WTC11 (cell line): ENCODE measurements around the gene PTPRT. TPM values are rescaled to one million over a fixed set of nuclear protein-coding genes. Genes with fewer than 3 reads are reported as not detected.

Source experiments
- ATAC-seq: fragments of 200-7000 bp; cut with Tn5 transposase; 2 replicates; pipeline ENCODE4 v1.10.0; 2021; ENCODE audit warnings: mild to moderate bottlenecking, moderate library complexity
- CTCF ChIA-PET: fragments of 300-600 bp; sonication (Branson Sonifier 250); formaldehyde crosslinking; loops from one replicate; lab custom pipeline; 2021; ENCODE audit warnings: antibody characterized with exemption; lab: Charles Lee
- POLR2A ChIA-PET: fragments of 350-600 bp; sonication (Branson Sonifier 250); formaldehyde crosslinking; loops from one replicate; lab custom pipeline; 2021; ENCODE audit warnings: antibody characterized with exemption; lab: Charles Lee
- DNase-seq: peaks from one replicate; pipeline ENCODE4 v3.0.0; 2021; ENCODE audit warnings: low spot score
- H3K27ac Mint-ChIP-seq: 2 replicates; pipeline ENCODE4 v1.8.0; 2021; ENCODE audit warnings: mixed read lengths
- H3K27me3 Mint-ChIP-seq: 2 replicates; pipeline ENCODE4 v1.8.0; 2021; ENCODE audit warnings: low read depth, mild to moderate bottlenecking, moderate library complexity, mixed read lengths
- H3K36me3 Mint-ChIP-seq: 2 replicates; pipeline ENCODE4 v1.8.0; 2021; ENCODE audit warnings: mixed read lengths
- H3K4me1 Mint-ChIP-seq: 2 replicates; pipeline ENCODE4 v1.8.0; 2022; ENCODE audit warnings: mixed read lengths
- H3K4me3 Mint-ChIP-seq: 2 replicates; pipeline ENCODE4 v1.8.0; 2021; ENCODE audit warnings: mild to moderate bottlenecking, moderate library complexity, mixed read lengths
- H3K9me3 Mint-ChIP-seq: 2 replicates; pipeline ENCODE4 v1.8.0; 2021; ENCODE audit warnings: mixed read lengths
- CBFB ChIP-seq: sonication (generic); formaldehyde crosslinking; IDR thresholded peaks from 2 replicates; pipeline ENCODE4 v1.8.1; 2022; ENCODE audit warnings: mild to moderate bottlenecking, low read depth, missing genetic modification reagents
- ETV6 ChIP-seq: sonication (generic); formaldehyde crosslinking; IDR thresholded peaks from 2 replicates; pipeline ENCODE4 v1.8.1; 2022; ENCODE audit warnings: mild to moderate bottlenecking, missing genetic modification reagents
- FOXJ3 ChIP-seq: sonication (generic); formaldehyde crosslinking; IDR thresholded peaks from 2 replicates; pipeline ENCODE4 v1.9.0; 2021; ENCODE audit warnings: missing genetic modification reagents, mild to moderate bottlenecking, borderline replicate concordance
- FOXP1 ChIP-seq: sonication (generic); formaldehyde crosslinking; IDR thresholded peaks from 2 replicates; pipeline ENCODE4 v1.8.0; 2022; ENCODE audit warnings: missing genetic modification reagents, mild to moderate bottlenecking, moderate library complexity, borderline replicate concordance
- HMGA2 ChIP-seq: fragments of 250-450 bp; sonication (Bioruptor Pico); IDR thresholded peaks from 2 replicates; pipeline ENCODE4 v1.4.0; 2021; ENCODE audit warnings: mild to moderate bottlenecking, moderate library complexity
- IRF2 ChIP-seq: sonication (generic); formaldehyde crosslinking; IDR thresholded peaks from 2 replicates; pipeline ENCODE4 v1.8.0; 2022; ENCODE audit warnings: low read depth, missing genetic modification reagents, borderline replicate concordance
- KAT7 ChIP-seq: sonication (generic); formaldehyde crosslinking; IDR thresholded peaks from 2 replicates; pipeline ENCODE4 v1.8.1; 2023; ENCODE audit warnings: missing genetic modification reagents, mild to moderate bottlenecking, borderline replicate concordance
- MYBL2 ChIP-seq: sonication (generic); formaldehyde crosslinking; IDR thresholded peaks from 2 replicates; pipeline ENCODE4 v1.8.1; 2023; ENCODE audit warnings: mild to moderate bottlenecking, moderate library complexity, missing genetic modification reagents
- NFATC4 ChIP-seq: fragments of 250-450 bp; sonication (Bioruptor Pico); IDR thresholded peaks from 2 replicates; pipeline ENCODE4 v1.9.0; 2021; ENCODE audit warnings: mild to moderate bottlenecking
- NFE2L1 ChIP-seq: sonication (generic); formaldehyde crosslinking; IDR thresholded peaks from 2 replicates; pipeline ENCODE4 v1.8.1; 2023; ENCODE audit warnings: missing genetic modification reagents
- NR3C1 ChIP-seq: sonication (generic); formaldehyde crosslinking; conservative IDR thresholded peaks from 2 replicates; pipeline ENCODE4 v1.8.1; 2023; ENCODE audit warnings: low read depth, mild to moderate bottlenecking, missing genetic modification reagents
- TCF7 ChIP-seq: sonication (generic); formaldehyde crosslinking; IDR thresholded peaks from 2 replicates; pipeline ENCODE4 v1.8.0; 2022; ENCODE audit warnings: mild to moderate bottlenecking, low read depth, missing genetic modification reagents, moderate library complexity
- ZBTB21 ChIP-seq: sonication (generic); formaldehyde crosslinking; IDR thresholded peaks from 2 replicates; pipeline ENCODE4 v1.8.1; 2023; ENCODE audit warnings: mild to moderate bottlenecking, missing genetic modification reagents, borderline replicate concordance
- ZNF121 ChIP-seq: sonication (generic); formaldehyde crosslinking; IDR thresholded peaks from 2 replicates; pipeline ENCODE4 v1.8.0; 2023; ENCODE audit warnings: missing genetic modification reagents
- ZNF396 ChIP-seq: fragments of 250-450 bp; sonication (Bioruptor Pico); IDR thresholded peaks from 2 replicates; pipeline ENCODE4 v1.8.0; 2021; ENCODE audit warnings: mild to moderate bottlenecking, moderate library complexity, borderline replicate concordance
- ZNF416 ChIP-seq: fragments of 250-450 bp; sonication (Bioruptor Pico); IDR thresholded peaks from 2 replicates; pipeline ENCODE4 v1.9.0; 2021; ENCODE audit warnings: mild to moderate bottlenecking, inconsistent platforms
- ZNF423 ChIP-seq: fragments of 250-450 bp; sonication (Bioruptor Pico); IDR thresholded peaks from 2 replicates; pipeline ENCODE4 v2.1.2; 2022; ENCODE audit warnings: mild to moderate bottlenecking, moderate library complexity
- total RNA-seq: library from RNA; stranded (reverse); gene quantifications from 3 replicates; pipeline ENCODE4 v1.2.3, GENCODE V29; 2021
- TF ChIP-seq, protein P1 (sequence below): fragments of 250-450 bp; sonication (Bioruptor Pico); IDR thresholded peaks from 2 replicates; pipeline ENCODE4 v2.1.2; 2022; ENCODE audit warnings: mild to moderate bottlenecking, moderate library complexity
- TF ChIP-seq, protein P2 (sequence below): sonication (generic); formaldehyde crosslinking; IDR thresholded peaks from 2 replicates; pipeline ENCODE4 v1.8.1; 2022; ENCODE audit warnings: low read depth, mild to moderate bottlenecking, moderate library complexity, missing genetic modification reagents, borderline replicate concordance
- TF ChIP-seq, protein P3 (sequence below): sonication (generic); formaldehyde crosslinking; IDR thresholded peaks from 2 replicates; pipeline ENCODE4 v1.8.0; 2022; ENCODE audit warnings: mild to moderate bottlenecking, missing genetic modification reagents
- TF ChIP-seq, protein P4 (sequence below): sonication (generic); formaldehyde crosslinking; IDR thresholded peaks from 2 replicates; pipeline ENCODE4 v1.8.1; 2023; ENCODE audit warnings: mild to moderate bottlenecking, missing genetic modification reagents, moderate library complexity
- TF ChIP-seq, protein P5 (sequence below): fragments of 250-450 bp; sonication (Bioruptor Pico); IDR thresholded peaks from 2 replicates; pipeline ENCODE4 v1.9.0; 2021; ENCODE audit warnings: mild to moderate bottlenecking, borderline replicate concordance
- TF ChIP-seq, protein P6 (sequence below): sonication (generic); formaldehyde crosslinking; IDR thresholded peaks from 2 replicates; pipeline ENCODE4 v1.8.0; 2022; ENCODE audit warnings: mild to moderate bottlenecking, missing genetic modification reagents

PTPRT gene
- total RNA-seq, 1 experiment from 2014 or later: 1.1 TPM

DNA sequence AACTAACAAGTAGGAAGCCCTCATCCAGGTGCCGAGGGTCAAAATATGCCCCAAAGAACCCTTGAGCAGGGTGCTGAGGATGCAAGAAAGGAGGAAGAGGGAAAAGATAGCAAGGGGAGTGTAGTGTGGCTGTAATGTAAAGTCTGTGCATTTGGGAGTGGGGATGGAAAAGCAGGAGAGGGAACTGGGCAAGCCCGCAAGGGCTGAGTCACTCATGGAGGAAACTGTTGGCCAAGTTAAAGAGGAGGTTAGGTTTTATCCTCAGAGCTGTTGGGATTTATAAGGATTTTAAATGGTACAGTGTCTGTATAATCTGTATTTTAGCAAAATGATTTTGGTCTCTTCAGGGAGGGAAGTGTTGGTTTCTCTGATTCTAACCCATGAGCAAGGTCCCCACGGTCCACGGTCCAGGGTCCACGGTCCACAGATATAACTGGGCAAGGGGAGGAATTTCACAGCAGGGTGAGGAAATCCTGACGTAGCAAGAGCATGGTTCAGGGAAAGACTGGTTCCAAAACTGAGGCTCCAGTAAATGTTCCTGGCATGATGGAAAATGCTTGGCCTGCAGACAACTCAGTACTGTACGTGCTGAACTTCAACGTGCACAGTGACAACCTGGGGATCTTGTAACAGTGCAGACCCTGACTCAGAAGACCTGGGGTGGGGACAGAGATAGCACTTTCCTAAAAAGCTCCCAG is 759.8 kb downstream of the PTPRT start:
- H3K4me3 Mint-ChIP-seq: no peak overlapping the region
- ChIA-PET POLR2A (no interaction called here), CTCF (no interaction called here)
- no peaks in the 10 kb centered on the region; the same call in 1 of the 2 replicates for H3K27me3 Mint-ChIP-seq
- no peak for TF ChIP-seq NR3C1 (CRISPR knock-in tag)
- no peak for TF ChIP-seq ZNF416
- TF ChIP-seq, protein P1, sequence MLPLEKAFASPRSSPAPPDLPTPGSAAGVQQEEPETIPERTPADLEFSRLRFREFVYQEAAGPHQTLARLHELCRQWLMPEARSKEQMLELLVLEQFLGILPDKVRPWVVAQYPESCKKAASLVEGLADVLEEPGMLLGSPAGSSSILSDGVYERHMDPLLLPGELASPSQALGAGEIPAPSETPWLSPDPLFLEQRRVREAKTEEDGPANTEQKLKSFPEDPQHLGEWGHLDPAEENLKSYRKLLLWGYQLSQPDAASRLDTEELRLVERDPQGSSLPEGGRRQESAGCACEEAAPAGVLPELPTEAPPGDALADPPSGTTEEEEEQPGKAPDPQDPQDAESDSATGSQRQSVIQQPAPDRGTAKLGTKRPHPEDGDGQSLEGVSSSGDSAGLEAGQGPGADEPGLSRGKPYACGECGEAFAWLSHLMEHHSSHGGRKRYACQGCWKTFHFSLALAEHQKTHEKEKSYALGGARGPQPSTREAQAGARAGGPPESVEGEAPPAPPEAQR (CRISPR knock-in tag): no peak
- TF ChIP-seq, protein P2, sequence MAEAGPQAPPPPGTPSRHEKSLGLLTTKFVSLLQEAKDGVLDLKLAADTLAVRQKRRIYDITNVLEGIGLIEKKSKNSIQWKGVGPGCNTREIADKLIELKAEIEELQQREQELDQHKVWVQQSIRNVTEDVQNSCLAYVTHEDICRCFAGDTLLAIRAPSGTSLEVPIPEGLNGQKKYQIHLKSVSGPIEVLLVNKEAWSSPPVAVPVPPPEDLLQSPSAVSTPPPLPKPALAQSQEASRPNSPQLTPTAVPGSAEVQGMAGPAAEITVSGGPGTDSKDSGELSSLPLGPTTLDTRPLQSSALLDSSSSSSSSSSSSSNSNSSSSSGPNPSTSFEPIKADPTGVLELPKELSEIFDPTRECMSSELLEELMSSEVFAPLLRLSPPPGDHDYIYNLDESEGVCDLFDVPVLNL (CRISPR knock-in tag): no peak
- TF ChIP-seq, protein P3, sequence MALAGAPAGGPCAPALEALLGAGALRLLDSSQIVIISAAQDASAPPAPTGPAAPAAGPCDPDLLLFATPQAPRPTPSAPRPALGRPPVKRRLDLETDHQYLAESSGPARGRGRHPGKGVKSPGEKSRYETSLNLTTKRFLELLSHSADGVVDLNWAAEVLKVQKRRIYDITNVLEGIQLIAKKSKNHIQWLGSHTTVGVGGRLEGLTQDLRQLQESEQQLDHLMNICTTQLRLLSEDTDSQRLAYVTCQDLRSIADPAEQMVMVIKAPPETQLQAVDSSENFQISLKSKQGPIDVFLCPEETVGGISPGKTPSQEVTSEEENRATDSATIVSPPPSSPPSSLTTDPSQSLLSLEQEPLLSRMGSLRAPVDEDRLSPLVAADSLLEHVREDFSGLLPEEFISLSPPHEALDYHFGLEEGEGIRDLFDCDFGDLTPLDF (CRISPR knock-in tag): no peak
- TF ChIP-seq, protein P4, sequence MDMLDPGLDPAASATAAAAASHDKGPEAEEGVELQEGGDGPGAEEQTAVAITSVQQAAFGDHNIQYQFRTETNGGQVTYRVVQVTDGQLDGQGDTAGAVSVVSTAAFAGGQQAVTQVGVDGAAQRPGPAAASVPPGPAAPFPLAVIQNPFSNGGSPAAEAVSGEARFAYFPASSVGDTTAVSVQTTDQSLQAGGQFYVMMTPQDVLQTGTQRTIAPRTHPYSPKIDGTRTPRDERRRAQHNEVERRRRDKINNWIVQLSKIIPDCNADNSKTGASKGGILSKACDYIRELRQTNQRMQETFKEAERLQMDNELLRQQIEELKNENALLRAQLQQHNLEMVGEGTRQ (CRISPR knock-in tag): no peak
- TF ChIP-seq NFATC4 (CRISPR knock-in tag): no peak
- TF ChIP-seq NFE2L1 (CRISPR knock-in tag): no peak
- no peak for TF ChIP-seq CBFB (CRISPR knock-in tag)
- no peak for TF ChIP-seq ZNF423
- TF ChIP-seq ZNF396 (CRISPR knock-in tag): no peak
- TF ChIP-seq IRF2 (CRISPR knock-in tag): no peak
- no peak for TF ChIP-seq MYBL2 (CRISPR knock-in tag)
- no peak for TF ChIP-seq KAT7 (CRISPR knock-in tag)
- TF ChIP-seq FOXJ3: no peak
- peaks cover 11% of the 10 kb centered on the region for H3K9me3 Mint-ChIP-seq
- H3K4me1 Mint-ChIP-seq: no peaks in the 10 kb centered on the region
- H3K36me3 Mint-ChIP-seq: no peaks in the 10 kb centered on the region
- no peak overlapping the region for H3K27ac Mint-ChIP-seq
- ATAC-seq: no peak
- no peak for DNase-seq

DNA sequence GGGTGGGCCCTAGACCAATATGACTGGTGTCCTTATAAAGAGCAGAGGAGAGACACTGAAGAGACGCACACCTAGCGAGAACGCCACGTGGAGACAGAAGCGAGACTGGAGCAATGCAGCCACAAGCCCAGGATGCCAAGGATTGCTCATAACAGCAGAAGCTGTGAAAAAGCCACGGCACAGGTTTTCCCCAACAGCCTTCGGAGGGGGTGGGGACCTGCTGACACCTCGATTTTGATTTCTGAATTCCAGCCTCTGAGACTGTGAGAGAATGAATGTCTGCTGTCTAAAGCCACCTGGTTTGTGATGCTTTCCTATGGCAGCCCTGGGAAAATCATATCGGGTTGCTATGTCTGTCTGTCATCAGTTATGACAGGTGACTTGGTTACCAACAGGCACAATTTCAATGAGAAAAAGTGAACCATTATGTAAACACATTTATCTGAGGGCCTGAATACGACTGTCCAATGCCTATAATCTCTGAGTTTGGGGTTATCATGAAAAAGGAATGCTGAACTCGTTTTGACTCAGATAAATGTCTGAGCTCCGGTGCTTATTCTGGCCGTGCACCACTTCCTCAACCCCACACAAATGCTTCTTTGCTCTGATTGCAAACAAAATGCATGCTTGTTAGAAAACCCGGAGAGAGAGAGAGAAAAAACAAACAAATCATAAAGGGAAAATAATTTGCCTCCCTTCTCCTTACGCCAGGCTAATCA is 769.7 kb downstream of the PTPRT start:
- DNase-seq (no peak), ATAC-seq (no peak)
- Mint-ChIP-seq H3K4me3 (no peak overlapping the region), H3K36me3 (no peaks in the 10 kb centered on the region), H3K9me3 (peaks cover 5% of the 10 kb centered on the region; the same call in 1 of the 2 replicates), H3K4me1 (no peaks in the 10 kb centered on the region), H3K27me3 (no peaks in the 10 kb centered on the region; the same call in 1 of the 2 replicates), H3K27ac (no peak overlapping the region)
- ChIA-PET POLR2A (no interaction called here), CTCF (no interaction called here)
- TF ChIP-seq FOXP1 (no peak), HMGA2 (CRISPR knock-in tag) (no peak), TCF7 (no peak), ZBTB21 (CRISPR knock-in tag) (no peak), ZNF121 (CRISPR knock-in tag) (no peak), IRF2 (CRISPR knock-in tag) (no peak), ETV6 (CRISPR knock-in tag) (no peak), ZNF416 (no peak)
- TF ChIP-seq, protein P5, sequence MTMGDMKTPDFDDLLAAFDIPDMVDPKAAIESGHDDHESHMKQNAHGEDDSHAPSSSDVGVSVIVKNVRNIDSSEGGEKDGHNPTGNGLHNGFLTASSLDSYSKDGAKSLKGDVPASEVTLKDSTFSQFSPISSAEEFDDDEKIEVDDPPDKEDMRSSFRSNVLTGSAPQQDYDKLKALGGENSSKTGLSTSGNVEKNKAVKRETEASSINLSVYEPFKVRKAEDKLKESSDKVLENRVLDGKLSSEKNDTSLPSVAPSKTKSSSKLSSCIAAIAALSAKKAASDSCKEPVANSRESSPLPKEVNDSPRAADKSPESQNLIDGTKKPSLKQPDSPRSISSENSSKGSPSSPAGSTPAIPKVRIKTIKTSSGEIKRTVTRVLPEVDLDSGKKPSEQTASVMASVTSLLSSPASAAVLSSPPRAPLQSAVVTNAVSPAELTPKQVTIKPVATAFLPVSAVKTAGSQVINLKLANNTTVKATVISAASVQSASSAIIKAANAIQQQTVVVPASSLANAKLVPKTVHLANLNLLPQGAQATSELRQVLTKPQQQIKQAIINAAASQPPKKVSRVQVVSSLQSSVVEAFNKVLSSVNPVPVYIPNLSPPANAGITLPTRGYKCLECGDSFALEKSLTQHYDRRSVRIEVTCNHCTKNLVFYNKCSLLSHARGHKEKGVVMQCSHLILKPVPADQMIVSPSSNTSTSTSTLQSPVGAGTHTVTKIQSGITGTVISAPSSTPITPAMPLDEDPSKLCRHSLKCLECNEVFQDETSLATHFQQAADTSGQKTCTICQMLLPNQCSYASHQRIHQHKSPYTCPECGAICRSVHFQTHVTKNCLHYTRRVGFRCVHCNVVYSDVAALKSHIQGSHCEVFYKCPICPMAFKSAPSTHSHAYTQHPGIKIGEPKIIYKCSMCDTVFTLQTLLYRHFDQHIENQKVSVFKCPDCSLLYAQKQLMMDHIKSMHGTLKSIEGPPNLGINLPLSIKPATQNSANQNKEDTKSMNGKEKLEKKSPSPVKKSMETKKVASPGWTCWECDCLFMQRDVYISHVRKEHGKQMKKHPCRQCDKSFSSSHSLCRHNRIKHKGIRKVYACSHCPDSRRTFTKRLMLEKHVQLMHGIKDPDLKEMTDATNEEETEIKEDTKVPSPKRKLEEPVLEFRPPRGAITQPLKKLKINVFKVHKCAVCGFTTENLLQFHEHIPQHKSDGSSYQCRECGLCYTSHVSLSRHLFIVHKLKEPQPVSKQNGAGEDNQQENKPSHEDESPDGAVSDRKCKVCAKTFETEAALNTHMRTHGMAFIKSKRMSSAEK: no peak
- TF ChIP-seq, protein P1 (CRISPR knock-in tag): no peak
- TF ChIP-seq, protein P6, sequence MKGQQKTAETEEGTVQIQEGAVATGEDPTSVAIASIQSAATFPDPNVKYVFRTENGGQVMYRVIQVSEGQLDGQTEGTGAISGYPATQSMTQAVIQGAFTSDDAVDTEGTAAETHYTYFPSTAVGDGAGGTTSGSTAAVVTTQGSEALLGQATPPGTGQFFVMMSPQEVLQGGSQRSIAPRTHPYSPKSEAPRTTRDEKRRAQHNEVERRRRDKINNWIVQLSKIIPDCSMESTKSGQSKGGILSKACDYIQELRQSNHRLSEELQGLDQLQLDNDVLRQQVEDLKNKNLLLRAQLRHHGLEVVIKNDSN (CRISPR knock-in tag): no peak
